Measurements from ENCODE around the gene CCDC6. TPM values are rescaled to one million over a fixed set of nuclear protein-coding genes. Genes with fewer than 3 reads are reported as not detected.

The CCDC6 gene
- total RNA-seq, 1 donor from 2014 or later = 55.4 TPM

DNA sequence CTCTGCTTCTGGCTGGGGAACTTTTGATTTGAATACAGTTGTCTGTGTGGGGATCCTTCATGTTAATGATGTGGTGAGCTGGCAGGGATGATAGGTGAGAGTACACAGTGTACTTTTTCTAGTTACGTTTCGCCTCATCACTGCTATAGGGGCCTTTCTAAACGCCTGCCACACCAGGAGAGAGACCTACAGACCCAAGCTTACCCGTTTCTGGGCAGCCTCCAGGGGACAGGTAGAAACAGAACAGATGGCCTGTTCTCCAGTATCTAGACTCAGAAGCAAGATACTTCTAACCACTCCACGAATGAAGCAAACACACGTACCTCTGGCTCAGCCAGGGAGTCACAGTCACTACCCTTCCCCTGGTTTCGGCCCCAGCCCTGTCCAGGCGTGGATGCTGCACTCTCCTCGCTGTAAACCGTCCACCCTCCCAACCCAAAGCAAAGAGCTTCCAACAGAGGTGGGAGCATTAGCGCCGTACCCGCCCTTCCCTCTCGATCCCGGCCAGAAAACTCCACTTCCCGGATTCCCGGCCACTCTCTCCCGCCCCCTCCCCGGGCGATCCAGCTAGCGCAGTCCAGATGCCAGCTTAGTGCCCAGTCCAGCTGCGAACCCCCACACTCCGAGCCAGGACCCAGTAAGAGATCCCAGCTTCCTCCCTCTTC lies 1.2 kb downstream of the CCDC6 start:
- peak overlapping the region; percentile 97 for H3K27ac Mint-ChIP-seq
- peaks cover 13% of the 10 kb centered on the region for H3K36me3 Mint-ChIP-seq
- DNase-seq (ENCODE audit: extremely low spot score, unreplicated experiment) = no peak
- TF ChIP-seq, protein P1, sequence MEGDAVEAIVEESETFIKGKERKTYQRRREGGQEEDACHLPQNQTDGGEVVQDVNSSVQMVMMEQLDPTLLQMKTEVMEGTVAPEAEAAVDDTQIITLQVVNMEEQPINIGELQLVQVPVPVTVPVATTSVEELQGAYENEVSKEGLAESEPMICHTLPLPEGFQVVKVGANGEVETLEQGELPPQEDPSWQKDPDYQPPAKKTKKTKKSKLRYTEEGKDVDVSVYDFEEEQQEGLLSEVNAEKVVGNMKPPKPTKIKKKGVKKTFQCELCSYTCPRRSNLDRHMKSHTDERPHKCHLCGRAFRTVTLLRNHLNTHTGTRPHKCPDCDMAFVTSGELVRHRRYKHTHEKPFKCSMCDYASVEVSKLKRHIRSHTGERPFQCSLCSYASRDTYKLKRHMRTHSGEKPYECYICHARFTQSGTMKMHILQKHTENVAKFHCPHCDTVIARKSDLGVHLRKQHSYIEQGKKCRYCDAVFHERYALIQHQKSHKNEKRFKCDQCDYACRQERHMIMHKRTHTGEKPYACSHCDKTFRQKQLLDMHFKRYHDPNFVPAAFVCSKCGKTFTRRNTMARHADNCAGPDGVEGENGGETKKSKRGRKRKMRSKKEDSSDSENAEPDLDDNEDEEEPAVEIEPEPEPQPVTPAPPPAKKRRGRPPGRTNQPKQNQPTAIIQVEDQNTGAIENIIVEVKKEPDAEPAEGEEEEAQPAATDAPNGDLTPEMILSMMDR (conservative IDR thresholded peaks at IDR 0.05) = no peak
- no peaks in the 10 kb centered on the region for H3K27me3 Mint-ChIP-seq
- peaks cover 59% of the 10 kb centered on the region for H3K4me1 Mint-ChIP-seq (ENCODE audit: unreplicated experiment)
- H3K9me3 Mint-ChIP-seq = no peaks in the 10 kb centered on the region
- peak overlapping the region; percentile 100 for H3K4me3 Mint-ChIP-seq

DNA sequence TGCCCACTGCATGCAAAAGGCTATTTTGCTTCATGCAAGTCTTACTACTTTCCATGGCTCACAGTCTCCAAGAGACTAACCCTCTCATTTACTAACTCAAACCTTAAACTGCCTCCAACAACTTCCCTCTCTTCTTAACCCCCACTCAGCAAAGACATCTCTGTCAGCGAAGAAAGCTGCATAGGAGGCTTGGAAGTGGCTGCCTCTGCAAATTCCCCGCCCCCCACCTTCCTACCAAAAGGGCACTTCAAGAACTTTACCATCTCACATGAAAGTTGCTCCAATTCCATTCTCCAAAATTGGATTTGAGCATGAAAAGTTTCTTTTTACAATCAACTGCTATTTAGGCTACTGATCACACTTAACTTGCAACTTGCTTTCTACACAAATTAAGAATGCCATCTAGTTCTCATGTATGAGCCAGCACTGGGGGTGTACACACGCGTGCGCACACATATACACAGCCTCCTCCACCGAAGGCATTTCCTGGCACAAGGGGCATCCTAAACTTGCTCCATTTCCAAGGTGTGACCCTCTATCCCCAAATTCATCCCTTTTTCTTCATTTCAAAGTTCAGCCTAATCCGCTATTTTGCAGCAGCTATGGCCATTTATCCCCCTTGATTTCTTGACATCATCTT lies 1.8 kb downstream of the CCDC6 start:
- Mint-ChIP-seq H3K27me3 (no peaks in the 10 kb centered on the region), H3K4me3 (peak overlapping the region; percentile 100), H3K27ac (peak overlapping the region; percentile 97), H3K4me1 (ENCODE audit: unreplicated experiment) (peaks cover 66% of the 10 kb centered on the region), H3K9me3 (no peaks in the 10 kb centered on the region), H3K36me3 (peaks cover 19% of the 10 kb centered on the region)
- TF ChIP-seq, protein P1 (conservative IDR thresholded peaks at IDR 0.05) = no peak
- no peak for DNase-seq (ENCODE audit: extremely low spot score, unreplicated experiment)

GRCh38 chr10:59903871-59904270 lies 2.5 kb downstream of the CCDC6 start:
- peak overlapping the region; percentile 97 for H3K27ac Mint-ChIP-seq

GRCh38 chr10:59902016-59902415 lies 4.3 kb downstream of the CCDC6 start:
- peaks cover 65% of the 10 kb centered on the region for H3K4me1 Mint-ChIP-seq (ENCODE audit: unreplicated experiment)
- H3K9me3 Mint-ChIP-seq = no peaks in the 10 kb centered on the region
- peak overlapping the region; percentile 88 for H3K27ac Mint-ChIP-seq
- H3K27me3 Mint-ChIP-seq = no peaks in the 10 kb centered on the region
- no peak for DNase-seq (ENCODE audit: extremely low spot score, unreplicated experiment)
- TF ChIP-seq, protein P1 (conservative IDR thresholded peaks at IDR 0.05) = no peak
- H3K4me3 Mint-ChIP-seq = peak overlapping the region; percentile 75
- H3K36me3 Mint-ChIP-seq = peaks cover 22% of the 10 kb centered on the region

More at GRCh38 chr10:59903871-59904270, 2.5 kb downstream of the CCDC6 start:
- Mint-ChIP-seq H3K27me3 (no peaks in the 10 kb centered on the region), H3K4me3 (peak overlapping the region; percentile 100), H3K36me3 (peaks cover 22% of the 10 kb centered on the region), H3K9me3 (no peaks in the 10 kb centered on the region), H3K4me1 (ENCODE audit: unreplicated experiment) (peaks cover 70% of the 10 kb centered on the region)
- DNase-seq (ENCODE audit: extremely low spot score, unreplicated experiment) = no peak
- TF ChIP-seq, protein P1 (conservative IDR thresholded peaks at IDR 0.05) = no peak

DNA sequence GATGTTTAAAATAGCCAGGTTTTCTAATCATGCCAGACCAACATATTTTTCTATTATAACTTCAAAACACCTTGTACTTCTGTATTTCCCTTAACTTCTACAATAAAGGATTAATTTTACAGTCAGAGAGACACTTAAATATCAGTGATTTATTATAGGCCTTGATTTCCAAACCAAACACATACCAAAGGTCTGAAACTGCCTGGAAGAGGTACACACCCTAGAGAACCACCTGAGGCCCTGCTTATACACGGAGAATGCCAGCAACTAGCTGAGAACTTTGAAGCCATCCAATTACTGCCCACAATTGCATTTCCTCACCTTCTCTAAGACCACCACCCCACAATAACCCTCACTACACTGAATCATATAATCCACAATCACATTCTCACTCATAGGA lies 4.9 kb downstream of the CCDC6 start:
- H3K36me3 Mint-ChIP-seq = peaks cover 22% of the 10 kb centered on the region
- H3K27ac Mint-ChIP-seq = peak overlapping the region; percentile 88
- peak overlapping the region; percentile 75 for H3K4me3 Mint-ChIP-seq
- no peaks in the 10 kb centered on the region for H3K9me3 Mint-ChIP-seq
- peaks cover 63% of the 10 kb centered on the region for H3K4me1 Mint-ChIP-seq (ENCODE audit: unreplicated experiment)
- TF ChIP-seq, protein P1 (conservative IDR thresholded peaks at IDR 0.05) = no peak
- DNase-seq (ENCODE audit: extremely low spot score, unreplicated experiment) = no peak
- no peaks in the 10 kb centered on the region for H3K27me3 Mint-ChIP-seq

Measured in type B pancreatic cell (in vitro differentiated cells).